HepG2 (cell line): Measurements from ENCODE around the gene COQ6. TPM values are rescaled to one million over a fixed set of nuclear protein-coding genes. Genes with fewer than 3 reads are reported as not detected.

Experiments used
- ATAC-seq: fragments of 200-7000 bp; cut with Tn5 transposase; 3 replicates; pipeline ENCODE4 v1.9.1; 2020; ENCODE audit warnings: mild to moderate bottlenecking, moderate library complexity
- BruUV-seq: library from RNA; stranded (reverse); fragments of 400-500 nt; replicated peaks from 2 replicates; lab custom pipeline; 2021; lab: Mats Ljungman, UMichigan
- CTCF ChIA-PET: fragments of 300-600 bp; formaldehyde crosslinking; extraction: SDS; loops from one replicate; lab custom pipeline; 2021; ENCODE audit warnings: low total read pairs, inconsistent platforms, low intra/inter-chr PET ratio; lab: Yijun Ruan, JAX
- POLR2A ChIA-PET: fragments of 350-600 bp; sonication (Branson Sonifier 250); formaldehyde crosslinking; loops from one replicate; lab custom pipeline; 2020; ENCODE audit warnings: antibody characterized with exemption, inconsistent platforms; lab: Yijun Ruan, JAX
- DNase-seq: peaks from one replicate; pipeline ENCODE4 v3.0.0-alpha.2; 2015; ENCODE audit warnings: low spot score
- FAIRE-seq: peaks from 3 replicates; lab custom pipeline; 2011; peaks lifted over from hg19 to GRCh38; lab: Jason Lieb, UNC
- H2AFZ ChIP-seq: one replicate; pipeline ENCODE4 v1.6.1; 2011; ENCODE audit warnings: low read length, inconsistent platforms
- H3K27ac ChIP-seq: fragments of 300-600 bp; 3 replicates; pipeline ENCODE4 v1.8.0; 2011; ENCODE audit warnings: mixed run types, mild to moderate bottlenecking, mixed read lengths, low read length, inconsistent platforms; ENCODE audit not compliant: insufficient read depth; ENCODE audit errors: extremely low read length
- H3K27me3 ChIP-seq, 2 experiments: fragments of 200-600 bp in 1 of 2; 2 replicates in 1 of 2; 3 replicates in 1 of 2; pipeline versions ENCODE4 v1.6.0 to v1.8.0; 2011; ENCODE audit warnings: low read length in 2 of 2, mild to moderate bottlenecking in 2 of 2, moderate library complexity in 2 of 2, inconsistent platforms in 1 of 2; ENCODE audit not compliant: insufficient read depth in 2 of 2, control insufficient read depth in 1 of 2
- H3K36me3 ChIP-seq, 2 experiments: fragments of 200-600 bp in 1 of 2; replicated peaks in 1 of 2; 2 replicates in 1 of 2; 3 replicates in 1 of 2; pipeline versions ENCODE4 v1.5.1 to v1.8.0; 2011; ENCODE audit warnings: low read length in 2 of 2, inconsistent platforms in 1 of 2; ENCODE audit not compliant: insufficient read depth in 2 of 2, control insufficient read depth in 1 of 2
- H3K4me1 ChIP-seq: 2 replicates; pipeline ENCODE4 v1.5.1; 2012; ENCODE audit warnings: low read length, inconsistent platforms; ENCODE audit not compliant: insufficient read depth
- H3K4me2 ChIP-seq: 2 replicates; pipeline ENCODE4 v1.6.0; 2011; ENCODE audit warnings: low read depth, low read length, inconsistent platforms
- H3K4me3 ChIP-seq, 3 experiments: fragments of 200-600 bp in 1 of 3; sonication (generic), shearing (Covaris generic) in 1 of 3; replicated peaks in 1 of 3; 2 replicates each; pipeline ENCODE4 v1.5.1; 2011 to 2016; ENCODE audit warnings: low read length in 3 of 3, inconsistent platforms in 2 of 3, low read depth in 2 of 3, mild to moderate bottlenecking in 2 of 3, control low read depth in 1 of 3, mixed read lengths in 1 of 3; ENCODE audit not compliant: insufficient read depth in 1 of 3
- H3K79me2 ChIP-seq: one replicate; pipeline ENCODE4 v1.6.1; 2011; ENCODE audit warnings: low read length, inconsistent platforms; ENCODE audit not compliant: insufficient read depth
- H3K9ac ChIP-seq: 2 replicates; pipeline ENCODE4 v1.6.0; 2011; ENCODE audit warnings: mild to moderate bottlenecking, low read depth, low read length, inconsistent platforms; ENCODE audit not compliant: insufficient read depth
- H3K9me3 ChIP-seq: 2 replicates; pipeline ENCODE4 v1.5.1; 2012; ENCODE audit warnings: mild to moderate bottlenecking, low read length
- H4K20me1 ChIP-seq: 2 replicates; pipeline ENCODE4 v1.6.0; 2011; ENCODE audit warnings: inconsistent platforms, mild to moderate bottlenecking, low read length, moderate library complexity; ENCODE audit not compliant: insufficient read depth
- AHR ChIP-seq: IDR thresholded peaks from 2 replicates; pipeline ENCODE4 v1.6.1; 2018; ENCODE audit warnings: missing genetic modification reagents, missing compliant biosample characterization
- BHLHE40 ChIP-seq: IDR thresholded peaks from 2 replicates; pipeline ENCODE4 v1.6.1; 2011; ENCODE audit warnings: low read length, improper control_type of control experiment
- BRCA1 ChIP-seq: sonication (generic); formaldehyde crosslinking; IDR thresholded peaks from 2 replicates; pipeline ENCODE4 v1.4.0; 2020; ENCODE audit warnings: missing genetic modification reagents
- FUBP1 ChIP-seq: sonication (generic); formaldehyde crosslinking; IDR thresholded peaks from 2 replicates; pipeline ENCODE4 v1.5.1; 2020; ENCODE audit warnings: missing genetic modification reagents, mild to moderate bottlenecking, borderline replicate concordance
- GTF2F1 ChIP-seq: fragments of 150-350 bp; IDR thresholded peaks from 2 replicates; pipeline ENCODE4 v1.6.1; 2014; ENCODE audit warnings: low read length
- NR2F2 ChIP-seq: IDR thresholded peaks from 2 replicates; pipeline ENCODE4 v1.6.1; 2012; ENCODE audit warnings: low read depth, inconsistent platforms, borderline replicate concordance
- PHF8 ChIP-seq: sonication (generic); formaldehyde crosslinking; IDR thresholded peaks from 2 replicates; pipeline ENCODE4 v1.5.0; 2020; ENCODE audit warnings: missing genetic modification reagents
- SNAPC5 ChIP-seq: sonication (generic); formaldehyde crosslinking; IDR thresholded peaks from 2 replicates; pipeline ENCODE4 v1.8.1; 2023; ENCODE audit warnings: mild to moderate bottlenecking, missing genetic modification reagents, borderline replicate concordance
- STAG1 ChIP-seq: sonication (generic); formaldehyde crosslinking; IDR thresholded peaks from 2 replicates; pipeline ENCODE4 v1.4.0; 2020; ENCODE audit warnings: missing genetic modification reagents
- ZBTB1 ChIP-seq: sonication (generic); formaldehyde crosslinking; IDR thresholded peaks from 2 replicates; pipeline ENCODE4 v1.4.0; 2020; ENCODE audit warnings: missing genetic modification reagents, borderline replicate concordance
- ZNF749 ChIP-seq: sonication (generic); formaldehyde crosslinking; IDR thresholded peaks from 2 replicates; pipeline ENCODE4 v1.8.0; 2022; ENCODE audit warnings: mild to moderate bottlenecking, missing genetic modification reagents, moderate library complexity, borderline replicate concordance
- WGBS: methylation state at CpG from one replicate; pipeline ENCODE4 v1.1.6; 2017; ENCODE audit warnings: low lambda C conversion rate; 5-methylcytosine and 5-hydroxymethylcytosine counted together
- in situ Hi-C: cut with HindIII; loops from 2 replicates; pipeline ENCODE4 v1.10.0; 2017; ENCODE audit warnings: low pct_unique_long_range_greater_than_20kb; ENCODE audit not compliant: extremely low pct_ligation_motif_present
- intact Hi-C: fragments of 100-400 bp; cut with micrococcal nuclease; formaldehyde crosslinking; loops from one replicate; pipeline ENCODE4 v1.10.0; 2022; ENCODE audit not compliant: unreplicated experiment
- polyA plus RNA-seq, 8 experiments: library from polyadenylated mRNA; depleted of rRNA in 3 of 8; stranded (reverse) in 7 of 8; unstranded in 1 of 8; fragments of >200 nt; fragmentation: Illumina TruSeq in 4 of 8; extraction: Trizol in 4 of 8; gene quantifications; 2 replicates each; pipeline versions ENCODE4 v1.2.1 to v1.2.3, GENCODE V29; 2011 to 2016; ENCODE audit warnings: low read depth in 4 of 8, missing spikeins in 1 of 8, mixed read lengths in 1 of 8; ENCODE audit not compliant: insufficient read depth in 1 of 8
- total RNA-seq, 5 experiments: library from RNA; depleted of rRNA; stranded (reverse); fragments of >200 nt; fragmentation: Illumina TruSeq; extraction: Trizol; gene quantifications; 2 replicates each; pipeline ENCODE4 v1.2.3, GENCODE V29; 2016; ENCODE audit warnings: low read depth in 1 of 5
- TF ChIP-seq, protein P1 (sequence below): sonication (generic); formaldehyde crosslinking; IDR thresholded peaks from 2 replicates; pipeline ENCODE4 v1.5.0; 2020; ENCODE audit warnings: missing genetic modification reagents
- TF ChIP-seq, protein P2 (sequence below): sonication (generic); formaldehyde crosslinking; IDR thresholded peaks from 2 replicates; pipeline ENCODE4 v1.5.1; 2020; ENCODE audit warnings: missing genetic modification reagents, mild to moderate bottlenecking, borderline replicate concordance

COQ6 gene
- total and polyA plus RNA-seq, 2 of the 13 experiments (the other 11 are each of a cell fraction or from before 2014, with no cell fraction given), result 18.9 to 34.7 TPM

DNA sequence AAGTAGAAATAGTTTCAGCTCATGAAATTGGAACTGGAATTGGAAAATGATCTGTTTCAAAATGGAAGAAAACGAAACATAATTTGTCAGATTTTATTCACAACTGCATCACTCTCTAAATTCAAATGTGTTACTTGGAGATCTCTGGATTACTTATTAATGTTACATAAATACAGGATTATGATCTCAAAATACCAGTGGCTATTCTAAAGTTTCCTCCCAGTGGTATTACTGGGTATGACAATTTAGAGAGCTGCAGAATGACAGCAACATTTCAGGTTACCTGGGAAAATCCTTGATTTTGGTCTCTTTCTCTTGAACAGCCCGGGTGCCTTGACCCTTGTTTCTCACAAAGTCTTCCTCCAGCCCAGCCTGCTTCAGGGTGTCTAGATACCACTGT, 14.4 kb upstream of the COQ6 start:
- Histone ChIP-seq H4K20me1 (no peaks in the 10 kb centered on the region), H2AFZ (no peak overlapping the region), H3K4me1 (peaks cover 6% of the 10 kb centered on the region), H3K4me2 (no peak overlapping the region), H3K9me3 (no peaks in the 10 kb centered on the region), H3K9ac (no peak overlapping the region), H3K36me3 (peaks cover 6 to 37% of the 10 kb centered on the region in 2 experiments), H3K4me3 (no peak overlapping the region), H3K27ac (no peak overlapping the region), H3K79me2 (no peaks in the 10 kb centered on the region), H3K27me3 (no peaks in the 10 kb centered on the region)
- ChIA-PET CTCF (no interaction called here), POLR2A (interaction anchor here (1.1 to 1.2 kb wide), 2 partner anchors 14 to 48 kb away, joined by 3 read pairs; partner anchors contain the start of gene FAM161B)
- intact Hi-C loops (no loop called here), in situ Hi-C loops (no loop called here)
- TF ChIP-seq STAG1 (CRISPR knock-in tag), result peak; percentile 10; the same call in 1 of the 2 replicates
- TF ChIP-seq, protein P1, sequence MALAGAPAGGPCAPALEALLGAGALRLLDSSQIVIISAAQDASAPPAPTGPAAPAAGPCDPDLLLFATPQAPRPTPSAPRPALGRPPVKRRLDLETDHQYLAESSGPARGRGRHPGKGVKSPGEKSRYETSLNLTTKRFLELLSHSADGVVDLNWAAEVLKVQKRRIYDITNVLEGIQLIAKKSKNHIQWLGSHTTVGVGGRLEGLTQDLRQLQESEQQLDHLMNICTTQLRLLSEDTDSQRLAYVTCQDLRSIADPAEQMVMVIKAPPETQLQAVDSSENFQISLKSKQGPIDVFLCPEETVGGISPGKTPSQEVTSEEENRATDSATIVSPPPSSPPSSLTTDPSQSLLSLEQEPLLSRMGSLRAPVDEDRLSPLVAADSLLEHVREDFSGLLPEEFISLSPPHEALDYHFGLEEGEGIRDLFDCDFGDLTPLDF (CRISPR knock-in tag), result no peak
- DNase-seq, result no peak
- peak; percentile 4 for FAIRE-seq
- BruUV-seq, result no TSS peak
- 74% methylated on average over 2 of the region's 2 CpGs for WGBS
- peak; percentile 63 for ATAC-seq

DNA sequence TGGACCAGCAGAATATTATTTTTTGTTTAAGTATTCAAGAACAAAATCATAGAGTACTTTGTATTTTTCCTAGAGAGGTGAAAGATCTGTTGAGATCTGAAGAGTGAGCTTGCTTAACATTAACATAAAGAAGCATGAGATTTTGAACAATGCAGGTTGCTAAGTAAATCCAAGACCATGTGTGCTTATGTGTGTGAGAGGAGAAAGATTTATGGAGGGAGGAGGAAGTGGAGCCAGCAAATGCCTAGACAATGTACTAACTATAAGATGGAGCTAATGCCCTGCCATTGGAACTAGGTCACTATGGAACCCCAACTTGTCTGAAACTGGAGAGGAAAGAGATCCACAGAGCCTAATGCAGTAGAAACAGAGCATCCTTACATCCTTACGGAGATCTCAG, 13.6 kb upstream of the COQ6 start:
- Histone ChIP-seq H4K20me1 (no peaks in the 10 kb centered on the region), H3K4me2 (no peak overlapping the region), H3K4me1 (peaks cover 6% of the 10 kb centered on the region), H2AFZ (no peak overlapping the region), H3K9ac (no peak overlapping the region), H3K27ac (no peak overlapping the region), H3K9me3 (no peaks in the 10 kb centered on the region), H3K36me3 (peaks cover 6 to 30% of the 10 kb centered on the region in 2 experiments), H3K4me3 (no peak overlapping the region), H3K79me2 (no peaks in the 10 kb centered on the region), H3K27me3 (no peaks in the 10 kb centered on the region)
- in situ Hi-C loops (no loop called here), intact Hi-C loops (no loop called here)
- DNase-seq (no peak), FAIRE-seq (no peak), ATAC-seq (no peak)
- WGBS, result 87% methylated on average over 1 of the region's 1 CpG
- ChIA-PET CTCF (no interaction called here), POLR2A (interaction anchor here (1.1 kb wide), 1 partner anchor 49 kb away, joined by 3 read pairs; no protein-coding TSS in a partner anchor)
- BruUV-seq, result no TSS peak
- TF ChIP-seq NR2F2, result no peak
- TF ChIP-seq ZBTB1 (CRISPR knock-in tag), result no peak
- no peak for TF ChIP-seq SNAPC5
- no peak for TF ChIP-seq ZNF749 (CRISPR knock-in tag)
- no peak for TF ChIP-seq GTF2F1
- TF ChIP-seq AHR (CRISPR knock-in tag), result no peak
- TF ChIP-seq BHLHE40, result no peak
- no peak for TF ChIP-seq PHF8
- TF ChIP-seq FUBP1 (CRISPR knock-in tag), result no peak
- no peak for TF ChIP-seq BRCA1 (CRISPR knock-in tag)
- TF ChIP-seq, protein P2, sequence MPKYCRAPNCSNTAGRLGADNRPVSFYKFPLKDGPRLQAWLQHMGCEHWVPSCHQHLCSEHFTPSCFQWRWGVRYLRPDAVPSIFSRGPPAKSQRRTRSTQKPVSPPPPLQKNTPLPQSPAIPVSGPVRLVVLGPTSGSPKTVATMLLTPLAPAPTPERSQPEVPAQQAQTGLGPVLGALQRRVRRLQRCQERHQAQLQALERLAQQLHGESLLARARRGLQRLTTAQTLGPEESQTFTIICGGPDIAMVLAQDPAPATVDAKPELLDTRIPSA (CRISPR knock-in tag), result no peak
